HepG2 (cell line): ENCODE data around the gene PANK4. TPM values are rescaled to one million over a fixed set of nuclear protein-coding genes. Genes with fewer than 3 reads are reported as not detected.

Source experiments
- ERF ChIP-seq: IDR thresholded peaks from 2 replicates; pipeline ENCODE4 v1.6.1; 2018; ENCODE audit warnings: missing biosample characterization, missing genetic modification reagents
- HDAC1 ChIP-seq: sonication (generic); formaldehyde crosslinking; IDR thresholded peaks from 2 replicates; pipeline ENCODE4 v1.5.1; 2020; ENCODE audit warnings: mild to moderate bottlenecking, missing genetic modification reagents
- HDAC6 ChIP-seq: fragments of 200-600 bp; sonication (generic); IDR thresholded peaks from 2 replicates; pipeline ENCODE4 v1.7.0; 2017; ENCODE audit warnings: mild to moderate bottlenecking, antibody characterized with exemption, low read length, low read depth
- HOXA7 ChIP-seq: sonication (generic); formaldehyde crosslinking; IDR thresholded peaks from 2 replicates; pipeline ENCODE4 v1.8.1; 2022; ENCODE audit warnings: mild to moderate bottlenecking, missing genetic modification reagents, moderate library complexity
- IKZF1 ChIP-seq: fragments of 450-650 bp; IDR thresholded peaks from 2 replicates; pipeline ENCODE4 v1.7.1; 2016
- KDM1A ChIP-seq: IDR thresholded peaks from 2 replicates; pipeline ENCODE4 v1.6.1; 2016; ENCODE audit warnings: missing compliant biosample characterization
- KLF9 ChIP-seq: IDR thresholded peaks from 2 replicates; pipeline ENCODE4 v1.6.1; 2016; ENCODE audit warnings: low read depth
- MBNL3 ChIP-seq: fragments of 250-450 bp; sonication (Bioruptor Pico); conservative IDR thresholded peaks from 2 replicates; pipeline ENCODE4 v1.8.0; 2022; ENCODE audit warnings: mild to moderate bottlenecking, inconsistent platforms
- MIER2 ChIP-seq: IDR thresholded peaks from 2 replicates; pipeline ENCODE4 v1.6.1; 2016; ENCODE audit warnings: missing biosample characterization, missing genetic modification reagents
- PITX1 ChIP-seq: sonication (generic); formaldehyde crosslinking; IDR thresholded peaks from 2 replicates; pipeline ENCODE4 v1.5.1; 2020; ENCODE audit warnings: mild to moderate bottlenecking, missing genetic modification reagents
- PTBP1 ChIP-seq: fragments of 200-400 bp; formaldehyde crosslinking; IDR thresholded peaks from 2 replicates; pipeline ENCODE4 v1.6.1; 2018; ENCODE audit warnings: low read length, low read depth; ENCODE audit not compliant: poor library complexity, severe bottlenecking
- TCF7 ChIP-seq: sonication (generic); IDR thresholded peaks from 2 replicates; pipeline ENCODE4 v1.6.1; 2016; ENCODE audit warnings: antibody characterized with exemption, low read depth
- ZBTB38 ChIP-seq: sonication (generic); formaldehyde crosslinking; IDR thresholded peaks from 2 replicates; pipeline ENCODE4 v1.5.1; 2020; ENCODE audit warnings: mild to moderate bottlenecking, missing genetic modification reagents
- ZFP36 ChIP-seq: fragments of 150-350 bp; IDR thresholded peaks from 2 replicates; pipeline ENCODE4 v1.6.1; 2018; ENCODE audit warnings: borderline replicate concordance, low read length, low read depth; ENCODE audit not compliant: partially characterized antibody
- ZNF10 ChIP-seq: sonication (generic); formaldehyde crosslinking; IDR thresholded peaks from 2 replicates; pipeline ENCODE4 v1.4.0; 2020; ENCODE audit warnings: mild to moderate bottlenecking, low read depth, missing genetic modification reagents, borderline replicate concordance
- ZNF230 ChIP-seq: sonication (generic); formaldehyde crosslinking; IDR thresholded peaks from 2 replicates; pipeline ENCODE4 v1.4.0; 2020; ENCODE audit warnings: mild to moderate bottlenecking, missing genetic modification reagents
- ZNF430 ChIP-seq: sonication (generic); formaldehyde crosslinking; IDR thresholded peaks from 2 replicates; pipeline ENCODE4 v1.9.0; 2021; ENCODE audit warnings: mild to moderate bottlenecking, missing genetic modification reagents
- ZSCAN31 ChIP-seq: sonication (generic); formaldehyde crosslinking; IDR thresholded peaks from 2 replicates; pipeline ENCODE4 v1.5.0; 2020; ENCODE audit warnings: low read depth, mild to moderate bottlenecking, missing genetic modification reagents
- polyA plus RNA-seq, 8 experiments: library from polyadenylated mRNA; depleted of rRNA in 3 of 8; stranded (reverse) in 7 of 8; unstranded in 1 of 8; fragments of >200 nt; fragmentation: Illumina TruSeq in 4 of 8; extraction: Trizol in 4 of 8; gene quantifications; 2 replicates each; pipeline versions ENCODE4 v1.2.1 to v1.2.3, GENCODE V29; 2011 to 2016; ENCODE audit warnings: low read depth in 4 of 8, missing spikeins in 1 of 8, mixed read lengths in 1 of 8; ENCODE audit not compliant: insufficient read depth in 1 of 8
- total RNA-seq, 5 experiments: library from RNA; depleted of rRNA; stranded (reverse); fragments of >200 nt; fragmentation: Illumina TruSeq; extraction: Trizol; gene quantifications; 2 replicates each; pipeline ENCODE4 v1.2.3, GENCODE V29; 2016; ENCODE audit warnings: low read depth in 1 of 5
- TF ChIP-seq, protein P1 (sequence below): sonication (generic); formaldehyde crosslinking; IDR thresholded peaks from 2 replicates; pipeline ENCODE4 v1.8.1; 2023; ENCODE audit warnings: mild to moderate bottlenecking, missing genetic modification reagents, borderline replicate concordance
- TF ChIP-seq, protein P2 (sequence below): sonication (generic); formaldehyde crosslinking; IDR thresholded peaks from 2 replicates; pipeline ENCODE4 v1.4.0; 2020; ENCODE audit warnings: missing genetic modification reagents
- TF ChIP-seq, protein P3 (sequence below): sonication (generic); formaldehyde crosslinking; IDR thresholded peaks from 2 replicates; pipeline ENCODE4 v1.4.0; 2020; ENCODE audit warnings: missing genetic modification reagents, low read depth, mild to moderate bottlenecking, borderline replicate concordance
- TF ChIP-seq, protein P4 (sequence below): IDR thresholded peaks from 2 replicates; pipeline ENCODE4 v1.6.1; 2016; ENCODE audit warnings: missing compliant biosample characterization, missing genetic modification reagents, borderline replicate concordance
- TF ChIP-seq, protein P5 (sequence below): sonication (generic); formaldehyde crosslinking; IDR thresholded peaks from 2 replicates; pipeline ENCODE4 v1.4.0; 2020; ENCODE audit warnings: missing genetic modification reagents, borderline replicate concordance
- TF ChIP-seq, protein P6 (sequence below): sonication (generic); formaldehyde crosslinking; IDR thresholded peaks from 2 replicates; pipeline ENCODE4 v1.4.0; 2020; ENCODE audit warnings: missing genetic modification reagents

PANK4 gene
- total and polyA plus RNA-seq, 2 of the 13 experiments (the other 11 are each of a cell fraction or from before 2014, with no cell fraction given) = 17.4 to 19.3 TPM

DNA sequence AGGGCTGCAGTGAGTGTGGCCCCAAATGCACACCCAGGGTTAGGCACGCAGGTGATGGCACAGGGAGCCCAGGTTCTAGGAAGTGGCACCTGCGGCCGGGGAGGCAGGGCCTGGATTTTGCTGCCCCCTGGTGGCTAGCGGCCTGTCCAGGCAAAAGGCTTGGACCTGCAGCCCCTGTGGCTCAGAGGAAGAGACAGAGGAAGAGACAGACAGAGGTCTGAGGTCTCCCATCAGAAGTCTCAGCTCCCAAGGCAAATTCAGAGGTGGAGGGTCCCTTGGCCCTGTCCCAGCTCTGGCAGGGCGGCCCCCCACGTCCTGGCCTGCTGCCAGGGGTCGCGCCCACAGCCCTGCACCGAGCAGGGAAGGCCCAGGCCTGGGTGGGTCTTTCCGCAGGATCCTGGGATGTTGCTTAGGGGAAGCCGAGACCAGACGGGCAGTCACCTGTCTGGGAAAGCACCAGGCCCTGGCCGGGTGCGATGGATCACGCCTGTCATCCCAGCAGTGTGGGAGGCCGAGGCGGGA is 21.7 kb upstream of the PANK4 start (continued):
- no peak for TF ChIP-seq ZNF10 (CRISPR knock-in tag)
- TF ChIP-seq TCF7 = no peak
- TF ChIP-seq, protein P1, sequence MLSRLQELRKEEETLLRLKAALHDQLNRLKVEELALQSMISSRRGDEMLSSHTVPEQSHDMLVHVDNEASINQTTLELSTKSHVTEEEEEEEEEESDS (CRISPR knock-in tag) = no peak
- no peak for TF ChIP-seq HDAC6
- TF ChIP-seq ZNF230 (CRISPR knock-in tag) = no peak
- TF ChIP-seq, protein P2, sequence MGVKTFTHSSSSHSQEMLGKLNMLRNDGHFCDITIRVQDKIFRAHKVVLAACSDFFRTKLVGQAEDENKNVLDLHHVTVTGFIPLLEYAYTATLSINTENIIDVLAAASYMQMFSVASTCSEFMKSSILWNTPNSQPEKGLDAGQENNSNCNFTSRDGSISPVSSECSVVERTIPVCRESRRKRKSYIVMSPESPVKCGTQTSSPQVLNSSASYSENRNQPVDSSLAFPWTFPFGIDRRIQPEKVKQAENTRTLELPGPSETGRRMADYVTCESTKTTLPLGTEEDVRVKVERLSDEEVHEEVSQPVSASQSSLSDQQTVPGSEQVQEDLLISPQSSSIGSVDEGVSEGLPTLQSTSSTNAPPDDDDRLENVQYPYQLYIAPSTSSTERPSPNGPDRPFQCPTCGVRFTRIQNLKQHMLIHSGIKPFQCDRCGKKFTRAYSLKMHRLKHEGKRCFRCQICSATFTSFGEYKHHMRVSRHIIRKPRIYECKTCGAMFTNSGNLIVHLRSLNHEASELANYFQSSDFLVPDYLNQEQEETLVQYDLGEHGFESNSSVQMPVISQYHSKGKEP = no peak
- TF ChIP-seq ZSCAN31 (CRISPR knock-in tag) = no peak
- no peak for TF ChIP-seq MBNL3
- no peak for TF ChIP-seq MIER2 (CRISPR knock-in tag)
- no peak for TF ChIP-seq KLF9 (CRISPR knock-in tag)
- TF ChIP-seq, protein P3, sequence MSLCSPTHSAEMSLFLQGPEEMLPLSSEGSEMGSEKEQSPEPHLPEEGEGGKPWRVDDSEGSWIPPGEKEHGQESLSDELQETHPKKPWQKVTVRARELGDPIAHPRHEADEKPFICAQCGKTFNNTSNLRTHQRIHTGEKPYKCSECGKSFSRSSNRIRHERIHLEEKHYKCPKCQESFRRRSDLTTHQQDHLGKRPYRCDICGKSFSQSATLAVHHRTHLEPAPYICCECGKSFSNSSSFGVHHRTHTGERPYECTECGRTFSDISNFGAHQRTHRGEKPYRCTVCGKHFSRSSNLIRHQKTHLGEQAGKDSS = peak; percentile 29; the same call in 1 of the 2 replicates
- TF ChIP-seq, protein P4, sequence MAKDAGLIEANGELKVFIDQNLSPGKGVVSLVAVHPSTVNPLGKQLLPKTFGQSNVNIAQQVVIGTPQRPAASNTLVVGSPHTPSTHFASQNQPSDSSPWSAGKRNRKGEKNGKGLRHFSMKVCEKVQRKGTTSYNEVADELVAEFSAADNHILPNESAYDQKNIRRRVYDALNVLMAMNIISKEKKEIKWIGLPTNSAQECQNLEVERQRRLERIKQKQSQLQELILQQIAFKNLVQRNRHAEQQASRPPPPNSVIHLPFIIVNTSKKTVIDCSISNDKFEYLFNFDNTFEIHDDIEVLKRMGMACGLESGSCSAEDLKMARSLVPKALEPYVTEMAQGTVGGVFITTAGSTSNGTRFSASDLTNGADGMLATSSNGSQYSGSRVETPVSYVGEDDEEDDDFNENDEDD (CRISPR knock-in tag) = 0 out of 2 replicates have a peak, but pooled peaks have one; percentile 22
- no peak for TF ChIP-seq HOXA7 (CRISPR knock-in tag)
- TF ChIP-seq, protein P5, sequence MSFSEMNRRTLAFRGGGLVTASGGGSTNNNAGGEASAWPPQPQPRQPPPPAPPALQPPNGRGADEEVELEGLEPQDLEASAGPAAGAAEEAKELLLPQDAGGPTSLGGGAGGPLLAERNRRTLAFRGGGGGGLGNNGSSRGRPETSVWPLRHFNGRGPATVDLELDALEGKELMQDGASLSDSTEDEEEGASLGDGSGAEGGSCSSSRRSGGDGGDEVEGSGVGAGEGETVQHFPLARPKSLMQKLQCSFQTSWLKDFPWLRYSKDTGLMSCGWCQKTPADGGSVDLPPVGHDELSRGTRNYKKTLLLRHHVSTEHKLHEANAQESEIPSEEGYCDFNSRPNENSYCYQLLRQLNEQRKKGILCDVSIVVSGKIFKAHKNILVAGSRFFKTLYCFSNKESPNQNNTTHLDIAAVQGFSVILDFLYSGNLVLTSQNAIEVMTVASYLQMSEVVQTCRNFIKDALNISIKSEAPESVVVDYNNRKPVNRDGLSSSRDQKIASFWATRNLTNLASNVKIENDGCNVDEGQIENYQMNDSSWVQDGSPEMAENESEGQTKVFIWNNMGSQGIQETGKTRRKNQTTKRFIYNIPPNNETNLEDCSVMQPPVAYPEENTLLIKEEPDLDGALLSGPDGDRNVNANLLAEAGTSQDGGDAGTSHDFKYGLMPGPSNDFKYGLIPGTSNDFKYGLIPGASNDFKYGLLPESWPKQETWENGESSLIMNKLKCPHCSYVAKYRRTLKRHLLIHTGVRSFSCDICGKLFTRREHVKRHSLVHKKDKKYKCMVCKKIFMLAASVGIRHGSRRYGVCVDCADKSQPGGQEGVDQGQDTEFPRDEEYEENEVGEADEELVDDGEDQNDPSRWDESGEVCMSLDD = no peak
- TF ChIP-seq KDM1A (CRISPR knock-in tag) = no peak
- TF ChIP-seq, protein P6, sequence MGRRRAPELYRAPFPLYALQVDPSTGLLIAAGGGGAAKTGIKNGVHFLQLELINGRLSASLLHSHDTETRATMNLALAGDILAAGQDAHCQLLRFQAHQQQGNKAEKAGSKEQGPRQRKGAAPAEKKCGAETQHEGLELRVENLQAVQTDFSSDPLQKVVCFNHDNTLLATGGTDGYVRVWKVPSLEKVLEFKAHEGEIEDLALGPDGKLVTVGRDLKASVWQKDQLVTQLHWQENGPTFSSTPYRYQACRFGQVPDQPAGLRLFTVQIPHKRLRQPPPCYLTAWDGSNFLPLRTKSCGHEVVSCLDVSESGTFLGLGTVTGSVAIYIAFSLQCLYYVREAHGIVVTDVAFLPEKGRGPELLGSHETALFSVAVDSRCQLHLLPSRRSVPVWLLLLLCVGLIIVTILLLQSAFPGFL (CRISPR knock-in tag) = no peak
- TF ChIP-seq ERF (CRISPR knock-in tag) = no peak; the same call in 1 of the 2 replicates
- TF ChIP-seq IKZF1 = no peak
- peak; percentile 82 for TF ChIP-seq HDAC1
- TF ChIP-seq ZFP36 = no peak
- TF ChIP-seq ZBTB38 = no peak
- 0 out of 2 replicates have a peak, but pooled peaks have one; percentile 13 for TF ChIP-seq PITX1 (CRISPR knock-in tag)
- TF ChIP-seq ZNF430 (CRISPR knock-in tag) = no peak
- TF ChIP-seq PTBP1 = no peak
